Astrocyte (in vitro differentiated cells and primary cell): ENCODE data around the gene TICRR. TPM values are rescaled to one million over a fixed set of nuclear protein-coding genes. Genes with fewer than 3 reads are reported as not detected.

Source experiments
- DNase-seq: peaks from one replicate; pipeline ENCODE4 v3.0.0-alpha.2; 2010; ENCODE audit warnings: low read depth
- FAIRE-seq: peaks from 2 replicates; lab custom pipeline; 2011; peaks lifted over from hg19 to GRCh38; lab: Jason Lieb, UNC
- H2AFZ ChIP-seq: 2 replicates; pipeline ENCODE4 v1.6.0; 2012; ENCODE audit warnings: low read depth, low read length, inconsistent platforms
- H3K27ac ChIP-seq: 2 replicates; pipeline ENCODE4 v1.5.1; 2011; ENCODE audit warnings: low read depth, low read length, inconsistent platforms
- H3K27me3 ChIP-seq: 2 replicates; pipeline ENCODE4 v1.6.0; 2011; ENCODE audit warnings: low read length, inconsistent platforms; ENCODE audit not compliant: insufficient read depth
- H3K36me3 ChIP-seq: 2 replicates; pipeline ENCODE4 v1.5.1; 2011; ENCODE audit warnings: low read length, inconsistent platforms; ENCODE audit not compliant: insufficient read depth
- H3K4me1 ChIP-seq: 2 replicates; pipeline ENCODE4 v1.5.1; 2011; ENCODE audit warnings: low read length, inconsistent platforms; ENCODE audit not compliant: insufficient read depth
- H3K4me2 ChIP-seq: 2 replicates; pipeline ENCODE4 v1.6.0; 2012; ENCODE audit warnings: low read length, inconsistent platforms
- H3K4me3 ChIP-seq: 2 replicates; pipeline ENCODE4 v1.5.1; 2011; ENCODE audit warnings: low read depth, mild to moderate bottlenecking, low read length, inconsistent platforms; ENCODE audit not compliant: insufficient read depth
- H3K79me2 ChIP-seq: 2 replicates; pipeline ENCODE4 v1.6.0; 2012; ENCODE audit warnings: mild to moderate bottlenecking, low read length, inconsistent platforms; ENCODE audit not compliant: insufficient read depth
- H3K9ac ChIP-seq: 2 replicates; pipeline ENCODE4 v1.6.0; 2012; ENCODE audit warnings: mild to moderate bottlenecking, low read length, inconsistent platforms
- H3K9me3 ChIP-seq: 2 replicates; pipeline ENCODE4 v1.5.1; 2012; ENCODE audit warnings: low read depth, mild to moderate bottlenecking, low read length, inconsistent platforms; ENCODE audit not compliant: insufficient read depth
- H4K20me1 ChIP-seq: 2 replicates; pipeline ENCODE4 v1.6.0; 2012; ENCODE audit warnings: low read length, inconsistent platforms; ENCODE audit not compliant: insufficient read depth
- H3K27ac Mint-ChIP-seq: one replicate; pipeline ENCODE4 v1.8.0; 2021; ENCODE audit warnings: mild to moderate bottlenecking, mixed read lengths; ENCODE audit not compliant: unreplicated experiment
- H3K27me3 Mint-ChIP-seq: one replicate; pipeline ENCODE4 v1.8.0; 2021; ENCODE audit warnings: low read depth, mixed read lengths; ENCODE audit not compliant: unreplicated experiment
- H3K36me3 Mint-ChIP-seq: one replicate; pipeline ENCODE4 v1.8.0; 2021; ENCODE audit warnings: low read depth, mixed read lengths; ENCODE audit not compliant: unreplicated experiment
- H3K4me1 Mint-ChIP-seq: one replicate; pipeline ENCODE4 v1.8.0; 2021; ENCODE audit warnings: low read depth, mixed read lengths; ENCODE audit not compliant: unreplicated experiment
- H3K4me3 Mint-ChIP-seq: one replicate; pipeline ENCODE4 v1.8.0; 2021; ENCODE audit warnings: mild to moderate bottlenecking, moderate library complexity, mixed read lengths; ENCODE audit not compliant: unreplicated experiment
- H3K9me3 Mint-ChIP-seq: one replicate; pipeline ENCODE4 v1.8.0; 2021; ENCODE audit warnings: mild to moderate bottlenecking, mixed read lengths; ENCODE audit not compliant: unreplicated experiment
- CTCF ChIP-seq: IDR thresholded peaks from 2 replicates; pipeline ENCODE4 v1.5.1; 2011; ENCODE audit warnings: low read depth, mild to moderate bottlenecking, inconsistent platforms, low read length, moderate library complexity; ENCODE audit not compliant: insufficient read depth
- EZH2 ChIP-seq: IDR thresholded peaks from 2 replicates; pipeline ENCODE4 v1.6.1; 2012; ENCODE audit warnings: mild to moderate bottlenecking, low read length, inconsistent platforms; ENCODE audit not compliant: insufficient read depth
- total RNA-seq: library from RNA; stranded (reverse); gene quantifications from 2 replicates; pipeline ENCODE4 v1.2.1, GENCODE V29; 2021

Gene TICRR
- total RNA-seq, 1 donor from 2014 or later: 2.9 TPM

DNA sequence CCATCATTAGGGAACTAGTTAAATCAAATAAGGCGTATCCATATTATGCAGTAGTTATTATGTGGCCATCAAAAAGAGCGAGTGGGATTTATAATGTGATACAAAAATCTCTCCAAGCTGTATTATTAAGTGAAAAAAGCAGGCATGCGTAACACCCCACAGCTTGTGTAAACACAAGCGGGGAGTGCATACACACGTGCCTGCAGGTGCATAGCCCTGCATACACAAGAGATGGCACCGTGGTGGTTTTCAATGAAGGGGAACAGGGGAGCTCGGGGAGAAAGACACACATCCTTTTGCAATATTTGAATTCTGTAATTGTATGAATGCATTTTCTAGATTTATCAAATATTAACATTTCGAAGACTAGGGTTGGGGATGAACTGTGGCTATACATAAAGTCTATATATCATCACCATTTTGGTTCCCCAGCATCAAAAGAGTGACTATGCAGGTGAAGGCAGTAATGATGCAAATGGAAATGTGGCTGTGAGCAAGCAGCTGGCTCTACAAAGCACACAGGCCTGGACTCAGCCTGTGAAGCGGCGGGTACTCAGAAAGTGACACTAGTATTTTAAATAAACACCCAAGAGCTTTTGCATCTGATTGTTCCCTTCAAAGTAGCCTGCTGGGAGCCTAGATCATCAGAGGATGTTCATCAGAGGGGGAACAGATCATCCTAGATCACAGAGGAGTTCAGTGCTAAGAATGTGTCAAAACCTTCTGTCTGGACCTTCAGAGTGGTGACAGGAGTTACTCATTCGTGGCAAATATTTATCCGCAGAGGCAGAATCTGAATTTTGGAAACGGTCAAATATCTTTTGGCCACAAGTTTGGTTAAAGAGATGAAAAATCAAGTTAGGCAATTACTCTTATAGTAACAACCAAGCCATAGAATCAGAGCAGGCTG is 89.4 kb downstream of the TICRR start:
- Mint-ChIP-seq H3K27ac (no peak overlapping the region), H3K9me3 (no peaks in the 10 kb centered on the region), H3K4me1 (peaks cover 6% of the 10 kb centered on the region), H3K27me3 (peaks cover 9% of the 10 kb centered on the region), H3K36me3 (no peaks in the 10 kb centered on the region), H3K4me3 (peak overlapping the region; percentile 51)
- TF ChIP-seq EZH2 (no peak), CTCF (no peak)
- H3K36me3 ChIP-seq: no peaks in the 10 kb centered on the region
- H3K4me1 ChIP-seq: peaks cover 19% of the 10 kb centered on the region
- no peak overlapping the region for H3K27ac ChIP-seq
- no peaks in the 10 kb centered on the region for H4K20me1 ChIP-seq
- H3K9ac ChIP-seq: no peak overlapping the region
- no peaks in the 10 kb centered on the region for H3K79me2 ChIP-seq
- H3K9me3 ChIP-seq: no peaks in the 10 kb centered on the region
- no peak for FAIRE-seq
- peak overlapping the region; percentile 48 for H3K4me3 ChIP-seq
- peaks cover 3% of the 10 kb centered on the region for H3K27me3 ChIP-seq
- H2AFZ ChIP-seq: peak overlapping the region; percentile 8
- H3K4me2 ChIP-seq: peak overlapping the region; percentile 84
- no peak for DNase-seq

DNA sequence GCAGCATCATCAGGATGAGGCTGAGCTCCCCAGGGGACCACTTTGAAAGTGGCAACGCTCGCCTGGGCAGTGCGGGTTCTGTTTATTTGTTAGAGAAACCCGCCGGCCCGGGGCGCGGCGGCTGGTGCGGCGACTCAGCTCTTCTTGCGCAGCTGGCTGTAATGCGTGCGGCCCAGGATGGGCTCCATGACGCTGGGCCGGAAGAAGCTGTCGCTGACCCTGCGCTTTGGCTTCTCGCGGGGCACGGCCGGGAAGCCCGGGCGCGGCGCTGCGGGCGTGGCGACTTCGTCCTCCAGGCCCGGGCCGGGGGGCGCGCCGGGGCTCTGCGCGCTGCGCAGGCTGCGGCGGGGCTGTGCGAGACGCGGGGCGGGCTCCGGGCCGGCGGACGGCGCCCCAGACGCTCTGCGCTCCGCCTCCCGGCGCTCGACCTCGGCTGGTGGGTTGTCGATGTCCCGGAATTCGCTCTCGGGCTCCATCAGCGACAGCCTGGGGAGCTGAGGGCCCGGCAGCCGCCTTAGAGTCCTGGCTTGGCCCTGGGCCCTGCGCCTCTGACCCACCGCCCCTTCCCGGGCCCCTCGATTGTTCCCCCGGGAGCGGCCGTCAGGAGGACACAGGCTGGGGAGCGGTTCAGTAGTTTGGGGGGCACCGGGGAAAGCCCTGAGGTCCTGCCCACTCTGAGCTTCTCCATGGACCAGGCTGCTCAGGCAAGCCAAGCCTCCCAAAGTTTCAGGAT is 90.3 kb downstream of the TICRR start:
- H2AFZ ChIP-seq: peak overlapping the region; percentile 78
- Mint-ChIP-seq H3K9me3 (peaks cover 1% of the 10 kb centered on the region), H3K27me3 (peaks cover 9% of the 10 kb centered on the region), H3K27ac (no peak overlapping the region), H3K4me1 (peaks cover 6% of the 10 kb centered on the region), H3K36me3 (peaks cover 1% of the 10 kb centered on the region), H3K4me3 (no peak overlapping the region)
- FAIRE-seq (no peak), DNase-seq (peak; percentile 58)
- no peaks in the 10 kb centered on the region for H3K36me3 ChIP-seq
- no peaks in the 10 kb centered on the region for H3K9me3 ChIP-seq
- peak overlapping the region; percentile 59 for H3K9ac ChIP-seq
- no peaks in the 10 kb centered on the region for H4K20me1 ChIP-seq
- peaks cover 3% of the 10 kb centered on the region for H3K27me3 ChIP-seq
- H3K27ac ChIP-seq: no peak overlapping the region
- no peaks in the 10 kb centered on the region for H3K79me2 ChIP-seq
- no peak for TF ChIP-seq CTCF
- no peak for TF ChIP-seq EZH2
- peak overlapping the region; percentile 84 for H3K4me2 ChIP-seq
- peaks cover 19% of the 10 kb centered on the region for H3K4me1 ChIP-seq
- H3K4me3 ChIP-seq: peak overlapping the region; percentile 48
